ENCODE results near the gene LILRB2.
"Not testable (repeated sequence)": the region's sequence is repeated elsewhere in the genome, so short reads cannot be mapped to it uniquely, and the experiment has no call there.

Gene LILRB2

DNA sequence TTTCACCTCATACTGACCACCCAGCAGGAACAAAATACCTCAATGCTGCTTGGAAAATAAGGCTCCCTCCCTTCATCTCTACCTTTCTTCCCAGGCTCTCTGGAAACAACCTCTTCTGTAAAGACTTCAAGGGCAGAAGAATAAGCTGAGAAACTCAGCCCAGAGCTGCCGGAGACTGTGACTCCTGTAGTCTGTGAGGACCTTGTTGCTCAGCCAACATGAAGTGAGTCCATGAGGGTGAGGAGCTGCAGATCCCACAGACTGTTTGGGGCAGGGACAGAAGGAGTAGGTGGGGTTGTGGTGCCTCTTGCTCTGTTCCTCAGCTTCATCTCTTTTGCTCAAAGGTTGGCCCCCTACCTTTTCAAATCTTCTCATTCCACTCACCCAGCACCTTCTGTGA is 24.2 kb upstream of the LILRB2 start:
- DNase-seq (ENCODE audit: low read depth in 2 of 2) = no peak

DNA sequence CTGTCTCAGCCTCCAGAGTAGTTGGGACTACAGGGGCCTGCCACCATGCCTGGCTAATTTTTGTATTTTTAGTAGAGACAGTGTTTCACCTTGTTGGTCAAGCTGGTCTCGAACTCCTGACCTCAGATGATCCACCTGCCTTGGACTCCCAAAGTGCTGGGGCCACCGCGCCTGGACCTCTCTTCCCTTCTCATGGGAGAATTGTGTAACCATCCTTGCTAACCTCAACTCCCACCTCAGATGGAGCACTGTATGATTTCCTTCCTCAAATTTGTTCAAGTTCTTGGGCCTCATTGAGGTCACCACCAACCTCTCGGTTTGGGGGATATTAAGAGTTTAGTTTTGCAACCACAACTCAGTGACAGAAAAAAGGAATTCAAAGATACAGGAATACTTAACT is 21.3 kb upstream of the LILRB2 start:
- no peak for DNase-seq (ENCODE audit: low read depth in 2 of 2)

GRCh38 chr19:54299515-54299914 is 18.6 kb upstream of the LILRB2 start:
- DNase-seq (ENCODE audit: low read depth in 2 of 2) = no peak

- no peak for DNase-seq (ENCODE audit: low read depth in 2 of 2)
Measured at GRCh38 chr19:54299126-54299498, 18.2 kb upstream of the LILRB2 start.

GRCh38 chr19:54298357-54299125 is 17.6 kb upstream of the LILRB2 start:
- no peak for DNase-seq (ENCODE audit: low read depth in 2 of 2)

- no peak for DNase-seq (ENCODE audit: low read depth in 2 of 2)
Measured at GRCh38 chr19:54297759-54298305, 16.9 kb upstream of the LILRB2 start.

GRCh38 chr19:54294539-54294938 is 13.6 kb upstream of the LILRB2 start:
- no peak for DNase-seq (ENCODE audit: low read depth in 2 of 2)

DNA sequence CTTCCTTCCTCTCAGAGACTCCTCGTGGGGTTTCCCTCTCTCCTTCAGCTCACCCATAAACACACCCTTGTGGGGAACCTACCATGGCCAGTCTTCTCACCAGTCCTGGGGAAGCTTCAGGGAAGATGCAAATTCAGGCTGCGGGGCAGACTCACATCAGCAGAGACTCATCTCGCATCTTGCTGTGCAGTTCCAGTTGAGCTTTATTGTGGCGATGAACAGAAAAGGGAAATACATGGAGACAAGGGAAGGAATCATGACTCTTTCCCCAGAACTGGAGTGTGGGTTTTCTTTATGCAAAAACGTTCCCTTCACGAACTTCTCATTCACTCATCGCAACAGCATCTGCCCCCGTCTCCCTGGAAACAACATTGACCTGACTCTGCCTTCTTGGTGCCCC is 8.2 kb upstream of the LILRB2 start:
- not testable (repeated sequence) for DNase-seq (ENCODE audit: low read depth in 2 of 2)

DNA sequence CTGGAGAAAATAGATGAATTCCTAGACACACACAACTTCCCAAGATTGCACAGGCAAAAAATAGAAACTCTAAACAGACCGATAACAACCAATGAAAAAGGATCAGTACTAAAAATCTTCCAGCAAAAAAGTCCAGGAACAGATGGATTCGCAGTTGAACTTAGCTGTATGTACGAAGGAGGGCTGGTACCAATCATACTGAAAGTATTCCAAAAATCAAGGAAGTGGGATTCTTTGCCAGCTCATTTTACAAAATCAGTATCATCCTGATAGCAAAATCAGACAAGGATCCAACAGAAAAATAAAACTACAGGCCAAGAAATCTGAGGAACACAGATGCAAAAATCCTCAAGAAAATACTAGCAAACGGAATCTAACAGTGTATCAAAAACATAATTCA is 6.5 kb upstream of the LILRB2 start:
- DNase-seq (ENCODE audit: low read depth in 2 of 2) = no peak

GRCh38 chr19:54286283-54286682 is 5.4 kb upstream of the LILRB2 start:
- DNase-seq (ENCODE audit: low read depth in 2 of 2) = not testable (repeated sequence)

GRCh38 chr19:54285427-54286056 is 4.6 kb upstream of the LILRB2 start:
- DNase-seq (ENCODE audit: low read depth in 2 of 2) = not testable (repeated sequence)

GRCh38 chr19:54282686-54283470 is 2.0 kb upstream of the LILRB2 start:
- DNase-seq (ENCODE audit: low read depth in 2 of 2) = no peak

- not testable (repeated sequence) for DNase-seq (ENCODE audit: low read depth in 2 of 2)
Measured at GRCh38 chr19:54281729-54282075, 792 bp upstream of the LILRB2 start.

DNA sequence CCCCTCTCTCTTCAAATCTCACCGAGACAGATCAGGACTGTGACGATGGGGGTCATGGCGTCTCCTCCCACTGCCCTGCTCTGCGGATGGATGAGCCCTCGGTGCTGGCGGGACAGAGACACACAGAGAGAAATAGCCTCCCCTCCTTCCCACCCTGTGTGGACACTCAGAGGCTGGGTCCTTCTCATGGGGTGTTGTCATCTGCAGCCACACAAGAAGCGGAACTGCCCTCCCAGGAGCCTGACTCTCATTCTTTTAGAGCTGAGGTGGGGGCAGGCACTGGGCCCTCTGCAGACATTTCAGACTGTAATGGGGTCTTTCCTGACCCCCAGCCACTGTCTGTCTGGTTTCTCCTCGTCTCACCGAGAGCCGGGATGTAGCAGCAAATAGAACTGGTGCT is 469 bp downstream of the LILRB2 start:
- DNase-seq (ENCODE audit: low read depth in 2 of 2) = not testable (repeated sequence)

GRCh38 chr19:54280025-54280424 is 885 bp downstream of the LILRB2 start:
- not testable (repeated sequence) for DNase-seq (ENCODE audit: low read depth in 2 of 2)

DNA sequence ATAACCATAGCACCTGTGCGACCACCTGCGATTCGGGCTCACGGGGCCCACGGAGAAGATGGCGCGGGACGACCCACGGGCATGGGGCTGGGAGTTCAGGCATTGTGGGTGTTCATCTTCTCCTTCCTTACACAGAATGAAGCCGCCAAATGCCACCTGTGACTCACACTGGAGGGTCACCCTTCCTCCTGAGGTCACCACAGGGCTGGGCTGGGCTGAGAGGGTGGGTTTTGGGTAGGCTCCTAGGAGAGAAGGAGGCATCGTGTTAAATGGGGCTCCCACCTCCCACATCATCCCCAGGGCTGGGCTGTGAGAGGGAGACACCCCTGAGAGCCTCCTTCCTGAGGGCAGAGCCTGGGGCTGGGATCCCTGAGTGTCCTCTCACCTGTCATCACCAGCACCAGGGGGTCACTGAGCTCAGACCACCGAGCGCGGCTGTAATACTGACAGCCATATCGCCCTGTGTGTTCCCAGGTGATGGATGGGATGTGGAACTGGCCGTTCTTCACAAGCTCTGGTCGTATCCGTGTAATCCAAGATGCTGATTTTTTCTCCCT is 1.4 kb downstream of the LILRB2 start:
- no peak for DNase-seq (ENCODE audit: low read depth in 2 of 2)

GRCh38 chr19:54278571-54279195 is 2.2 kb downstream of the LILRB2 start:
- not testable (repeated sequence) for DNase-seq (ENCODE audit: low read depth in 2 of 2)

- DNase-seq (ENCODE audit: low read depth in 2 of 2) = not testable (repeated sequence)
Measured at GRCh38 chr19:54278056-54278455, 2.9 kb downstream of the LILRB2 start.

- DNase-seq (ENCODE audit: low read depth in 2 of 2) = not testable (repeated sequence)
Measured at GRCh38 chr19:54277111-54277615, 3.7 kb downstream of the LILRB2 start.

- DNase-seq (ENCODE audit: low read depth in 2 of 2) = no peak
Measured at GRCh38 chr19:54275951-54276350, 5.0 kb downstream of the LILRB2 start.

GRCh38 chr19:54274516-54274915 is 6.4 kb downstream of the LILRB2 start:
- not testable (repeated sequence) for DNase-seq (ENCODE audit: low read depth in 2 of 2)

Data from activated CD8-positive, alpha-beta memory T cell treated with anti-CD3 and anti-CD28 coated beads for 4 hours (primary cell).